DOHH2 (cell line): ENCODE results near the gene ARRB1.

Experiments
- H3F3A ChIP-seq: fragments of 200-600 bp; sonication (generic), shearing (Covaris generic); 2 replicates; pipeline ENCODE4 v1.6.0; 2016; ENCODE audit warnings: antibody characterized with exemption, mild to moderate bottlenecking; ENCODE audit not compliant: control insufficient read depth, insufficient read depth
- H3K27ac ChIP-seq: fragments of 200-600 bp; sonication (generic); 2 replicates; pipeline ENCODE4 v1.5.1; 2014; ENCODE audit warnings: low read depth, mild to moderate bottlenecking, low read length, moderate library complexity
- H3K27me3 ChIP-seq: fragments of 200-600 bp; sonication (generic); 2 replicates; pipeline ENCODE4 v1.6.1; 2014; ENCODE audit warnings: mild to moderate bottlenecking, low read length, mixed read lengths; ENCODE audit not compliant: control insufficient read depth
- H3K36me3 ChIP-seq: fragments of 200-600 bp; sonication (generic); 2 replicates; pipeline ENCODE4 v1.6.1; 2014; ENCODE audit warnings: mild to moderate bottlenecking, low read length, moderate library complexity, mixed read lengths; ENCODE audit not compliant: control insufficient read depth
- H3K4me1 ChIP-seq: fragments of 200-600 bp; sonication (generic); 2 replicates; pipeline ENCODE4 v1.6.1; 2014; ENCODE audit warnings: mild to moderate bottlenecking, low read length, mixed read lengths; ENCODE audit not compliant: control insufficient read depth
- H3K4me2 ChIP-seq: fragments of 200-600 bp; sonication (generic); 2 replicates; pipeline ENCODE4 v1.6.0; 2014; ENCODE audit warnings: mild to moderate bottlenecking, low read length, moderate library complexity
- H3K4me3 ChIP-seq: fragments of 200-600 bp; sonication (generic); 2 replicates; pipeline ENCODE4 v1.5.1; 2014; ENCODE audit warnings: mild to moderate bottlenecking, low read length, mixed read lengths
- H3K79me2 ChIP-seq: fragments of 200-600 bp; sonication (generic); 2 replicates; pipeline ENCODE4 v1.6.1; 2014; ENCODE audit warnings: mild to moderate bottlenecking, low read length, mixed read lengths; ENCODE audit not compliant: control insufficient read depth
- H3K9me2 ChIP-seq: fragments of 200-600 bp; sonication (generic); replicated peaks from 2 replicates; pipeline ENCODE4 v1.6.1; 2014; ENCODE audit warnings: mild to moderate bottlenecking, low read length, mixed read lengths; ENCODE audit not compliant: control insufficient read depth
- H3K9me3 ChIP-seq: fragments of 200-600 bp; sonication (generic); 2 replicates; pipeline ENCODE4 v1.6.1; 2014; ENCODE audit warnings: antibody characterized with exemption, low read length, mixed read lengths; ENCODE audit not compliant: control insufficient read depth, insufficient read depth
- H4K20me1 ChIP-seq: fragments of 200-600 bp; sonication (generic); 2 replicates; pipeline ENCODE4 v1.6.0; 2014; ENCODE audit warnings: low read depth, mild to moderate bottlenecking, antibody characterized with exemption, low read length, moderate library complexity; ENCODE audit not compliant: control insufficient read depth, insufficient read depth
- EZH2phosphoT487 ChIP-seq: fragments of 200-600 bp; sonication (generic); IDR thresholded peaks from 2 replicates; pipeline ENCODE4 v1.6.1; 2017; ENCODE audit warnings: borderline replicate concordance, mild to moderate bottlenecking, antibody characterized with exemption, low read length, moderate library complexity, mixed read lengths
- TF ChIP-seq, protein P1 (sequence below): fragments of 200-600 bp; sonication (generic); IDR thresholded peaks from one replicate; pipeline ENCODE4 v1.5.1; 2014; ENCODE audit warnings: antibody characterized with exemption, mild to moderate bottlenecking, low read depth, low read length; ENCODE audit not compliant: poor library complexity, severe bottlenecking

Gene ARRB1

DNA sequence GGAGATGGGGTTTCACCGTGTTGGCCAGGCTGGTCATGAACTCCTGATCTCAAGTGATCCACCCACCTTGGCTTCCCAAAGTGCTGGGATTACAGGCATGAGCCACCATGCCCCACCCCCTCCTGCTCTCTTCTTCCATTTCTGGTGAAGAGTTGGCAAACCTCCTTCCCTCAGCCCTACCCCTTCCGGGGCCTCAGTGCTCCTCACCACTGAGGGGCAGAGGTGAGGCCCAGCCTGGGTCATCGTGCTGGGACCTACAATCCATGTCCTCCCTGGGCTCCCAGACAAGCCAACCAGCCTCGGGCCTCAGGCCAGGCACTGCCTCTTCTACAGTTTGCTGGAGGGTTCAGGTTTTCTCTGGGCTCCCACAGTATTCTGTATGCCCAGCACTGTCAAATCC lies 125.7 kb downstream of the ARRB1 start:
- H3K4me2 ChIP-seq: no peak overlapping the region
- no peaks in the 10 kb centered on the region for H3K4me1 ChIP-seq
- no peaks in the 10 kb centered on the region; the same call in 1 of the 2 replicates for H3K27me3 ChIP-seq
- no peaks in the 10 kb centered on the region for H3F3A ChIP-seq
- TF ChIP-seq, protein P1, sequence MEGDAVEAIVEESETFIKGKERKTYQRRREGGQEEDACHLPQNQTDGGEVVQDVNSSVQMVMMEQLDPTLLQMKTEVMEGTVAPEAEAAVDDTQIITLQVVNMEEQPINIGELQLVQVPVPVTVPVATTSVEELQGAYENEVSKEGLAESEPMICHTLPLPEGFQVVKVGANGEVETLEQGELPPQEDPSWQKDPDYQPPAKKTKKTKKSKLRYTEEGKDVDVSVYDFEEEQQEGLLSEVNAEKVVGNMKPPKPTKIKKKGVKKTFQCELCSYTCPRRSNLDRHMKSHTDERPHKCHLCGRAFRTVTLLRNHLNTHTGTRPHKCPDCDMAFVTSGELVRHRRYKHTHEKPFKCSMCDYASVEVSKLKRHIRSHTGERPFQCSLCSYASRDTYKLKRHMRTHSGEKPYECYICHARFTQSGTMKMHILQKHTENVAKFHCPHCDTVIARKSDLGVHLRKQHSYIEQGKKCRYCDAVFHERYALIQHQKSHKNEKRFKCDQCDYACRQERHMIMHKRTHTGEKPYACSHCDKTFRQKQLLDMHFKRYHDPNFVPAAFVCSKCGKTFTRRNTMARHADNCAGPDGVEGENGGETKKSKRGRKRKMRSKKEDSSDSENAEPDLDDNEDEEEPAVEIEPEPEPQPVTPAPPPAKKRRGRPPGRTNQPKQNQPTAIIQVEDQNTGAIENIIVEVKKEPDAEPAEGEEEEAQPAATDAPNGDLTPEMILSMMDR: no peak
- no peak for TF ChIP-seq EZH2phosphoT487
- no peaks in the 10 kb centered on the region for H3K9me3 ChIP-seq
- H3K27ac ChIP-seq: no peak overlapping the region
- H4K20me1 ChIP-seq: no peaks in the 10 kb centered on the region
- H3K9me2 ChIP-seq: no peaks in the 10 kb centered on the region
- H3K4me3 ChIP-seq: no peak overlapping the region
- no peaks in the 10 kb centered on the region for H3K36me3 ChIP-seq
- no peaks in the 10 kb centered on the region for H3K79me2 ChIP-seq

DNA sequence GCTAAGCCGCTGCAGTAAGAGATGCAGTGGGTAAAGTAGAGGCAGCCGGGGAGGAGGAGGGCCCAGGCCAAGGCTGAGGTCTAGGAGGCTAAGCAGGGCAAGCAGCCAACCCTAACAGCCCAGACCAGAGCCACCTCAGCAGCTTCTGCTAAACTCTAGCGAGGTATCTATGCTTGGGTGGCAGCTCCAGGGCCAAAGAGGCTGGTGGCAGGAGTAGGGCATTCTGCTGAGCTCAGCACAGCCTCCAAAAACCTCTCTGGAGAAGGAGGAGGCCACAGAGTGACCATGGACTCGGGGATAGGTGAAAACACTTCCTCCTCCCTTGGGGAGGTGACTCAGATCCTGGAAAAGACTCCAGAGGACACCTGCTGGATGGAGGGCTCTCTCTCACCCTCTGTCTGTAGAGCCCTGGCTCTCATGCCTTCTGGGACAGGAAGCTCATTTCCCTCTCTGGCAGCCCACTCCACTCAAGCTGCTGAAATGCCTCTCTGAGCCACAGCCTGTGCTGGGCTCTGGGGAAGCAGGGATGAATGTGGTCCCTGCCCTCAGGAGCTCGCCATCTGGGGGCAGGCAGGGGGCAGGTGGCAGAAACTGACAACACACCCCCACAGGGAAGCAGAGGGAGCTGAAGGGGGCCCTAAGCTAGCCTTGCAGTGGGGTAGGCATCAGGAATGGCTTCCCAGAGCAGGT lies 127.4 kb downstream of the ARRB1 start:
- Histone ChIP-seq H3K27me3 (no peaks in the 10 kb centered on the region; the same call in 1 of the 2 replicates), H3K36me3 (no peaks in the 10 kb centered on the region), H3K27ac (no peak overlapping the region), H3K4me2 (no peak overlapping the region), H3K9me2 (no peaks in the 10 kb centered on the region), H4K20me1 (no peaks in the 10 kb centered on the region), H3F3A (no peaks in the 10 kb centered on the region), H3K9me3 (no peaks in the 10 kb centered on the region), H3K79me2 (no peaks in the 10 kb centered on the region), H3K4me1 (no peaks in the 10 kb centered on the region), H3K4me3 (no peak overlapping the region)
- TF ChIP-seq, protein P1: no peak
- no peak for TF ChIP-seq EZH2phosphoT487

DNA sequence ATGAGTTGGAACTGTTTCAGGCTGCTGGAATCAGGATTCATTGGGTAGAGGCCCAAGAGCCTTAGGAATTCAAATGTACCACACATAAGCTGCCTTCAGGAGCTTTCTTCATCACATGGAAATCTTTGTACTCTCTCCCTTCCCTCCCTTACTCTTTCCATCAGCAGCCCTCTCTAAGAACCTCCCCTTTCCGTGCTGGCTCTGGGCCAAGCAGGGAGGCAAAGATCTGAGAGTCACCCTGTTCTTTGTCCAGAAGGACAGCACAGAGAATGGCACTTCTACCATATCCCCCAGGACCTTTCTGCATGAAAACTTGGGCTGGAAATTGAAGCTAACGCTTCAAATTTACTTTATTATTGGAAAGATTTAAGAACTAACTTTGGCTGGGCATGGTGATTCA lies 131.6 kb downstream of the ARRB1 start:
- Histone ChIP-seq H3K27me3 (no peaks in the 10 kb centered on the region; the same call in 1 of the 2 replicates), H3K27ac (no peak overlapping the region), H3K4me3 (no peak overlapping the region), H3K4me1 (no peaks in the 10 kb centered on the region), H3K79me2 (no peaks in the 10 kb centered on the region), H3K9me2 (no peaks in the 10 kb centered on the region), H4K20me1 (no peaks in the 10 kb centered on the region), H3F3A (no peaks in the 10 kb centered on the region), H3K4me2 (no peak overlapping the region), H3K36me3 (no peaks in the 10 kb centered on the region), H3K9me3 (no peaks in the 10 kb centered on the region)
- TF ChIP-seq, protein P1: no peak
- TF ChIP-seq EZH2phosphoT487: no peak
